ENCODE results near the gene PSMC6. TPM values are rescaled to one million over a fixed set of nuclear protein-coding genes. Genes with fewer than 3 reads are reported as not detected.

The PSMC6 gene
- total and polyA plus RNA-seq, 2 of the 13 experiments (the other 11 are each of a cell fraction or from before 2014, with no cell fraction given), result 90.0 to 210 TPM

GRCh38 chr14:52755607-52756316 is 48.8 kb downstream of the PSMC6 start (continued):
- TF ChIP-seq AHDC1 (CRISPR knock-in tag; IDR thresholded peaks at IDR 0.05; ENCODE audit: borderline replicate concordance) (peak; percentile 64; the same call in 1 of the 2 replicates), KDM6A (CRISPR knock-in tag; IDR thresholded peaks at IDR 0.05; ENCODE audit: low read depth) (peak; percentile 91), NRL (CRISPR knock-in tag; IDR thresholded peaks at IDR 0.05; ENCODE audit: borderline replicate concordance) (no peak), ESRRA (CRISPR knock-in tag; IDR thresholded peaks at IDR 0.05; ENCODE audit: low read depth) (peak; percentile 72; the same call in 1 of the 2 replicates), DMAP1 (CRISPR knock-in tag; IDR thresholded peaks at IDR 0.05) (peak; percentile 59; the same call in 1 of the 2 replicates), ZSCAN29 (CRISPR knock-in tag; conservative IDR thresholded peaks at IDR 0.05) (no peak), PPARG (CRISPR knock-in tag; conservative IDR thresholded peaks at IDR 0.05) (peak; percentile 45), HMGXB4 (CRISPR knock-in tag; IDR thresholded peaks at IDR 0.05; ENCODE audit: borderline replicate concordance in 1 of 2, low read depth in 1 of 2) (no peak), ZFP62 (CRISPR knock-in tag; IDR thresholded peaks at IDR 0.05) (no peak), ZNF34 (CRISPR knock-in tag; IDR thresholded peaks at IDR 0.05; ENCODE audit: borderline replicate concordance) (no peak), MBD4 (IDR thresholded peaks at IDR 0.05; ENCODE audit: borderline replicate concordance, low read length) (no peak), ZNF614 (CRISPR knock-in tag; IDR thresholded peaks at IDR 0.05; ENCODE audit: borderline replicate concordance) (0 out of 2 replicates have a peak, but pooled peaks have one; percentile 43), RARA (CRISPR knock-in tag; IDR thresholded peaks at IDR 0.05) (peak; percentile 60), NR2C2 (CRISPR knock-in tag; IDR thresholded peaks at IDR 0.05; ENCODE audit: borderline replicate concordance) (0 out of 2 replicates have a peak, but pooled peaks have one; percentile 16), SNAI1 (CRISPR knock-in tag; IDR thresholded peaks at IDR 0.05; ENCODE audit: borderline replicate concordance) (no peak), ZNF644 (CRISPR knock-in tag; IDR thresholded peaks at IDR 0.05; ENCODE audit: low read depth) (peak; percentile 65), SOX6 (IDR thresholded peaks at IDR 0.05) (no peak), SOX6 (CRISPR knock-in tag; IDR thresholded peaks at IDR 0.05) (peak; percentile 62; the same call in 1 of the 2 replicates), ZNF274 (CRISPR knock-in tag; IDR thresholded peaks at IDR 0.05) (no peak)
- TF ChIP-seq, protein P1, sequence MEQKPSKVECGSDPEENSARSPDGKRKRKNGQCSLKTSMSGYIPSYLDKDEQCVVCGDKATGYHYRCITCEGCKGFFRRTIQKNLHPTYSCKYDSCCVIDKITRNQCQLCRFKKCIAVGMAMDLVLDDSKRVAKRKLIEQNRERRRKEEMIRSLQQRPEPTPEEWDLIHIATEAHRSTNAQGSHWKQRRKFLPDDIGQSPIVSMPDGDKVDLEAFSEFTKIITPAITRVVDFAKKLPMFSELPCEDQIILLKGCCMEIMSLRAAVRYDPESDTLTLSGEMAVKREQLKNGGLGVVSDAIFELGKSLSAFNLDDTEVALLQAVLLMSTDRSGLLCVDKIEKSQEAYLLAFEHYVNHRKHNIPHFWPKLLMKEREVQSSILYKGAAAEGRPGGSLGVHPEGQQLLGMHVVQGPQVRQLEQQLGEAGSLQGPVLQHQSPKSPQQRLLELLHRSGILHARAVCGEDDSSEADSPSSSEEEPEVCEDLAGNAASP (CRISPR knock-in tag; IDR thresholded peaks at IDR 0.05; ENCODE audit: borderline replicate concordance), result no peak
- TF ChIP-seq, protein P2, sequence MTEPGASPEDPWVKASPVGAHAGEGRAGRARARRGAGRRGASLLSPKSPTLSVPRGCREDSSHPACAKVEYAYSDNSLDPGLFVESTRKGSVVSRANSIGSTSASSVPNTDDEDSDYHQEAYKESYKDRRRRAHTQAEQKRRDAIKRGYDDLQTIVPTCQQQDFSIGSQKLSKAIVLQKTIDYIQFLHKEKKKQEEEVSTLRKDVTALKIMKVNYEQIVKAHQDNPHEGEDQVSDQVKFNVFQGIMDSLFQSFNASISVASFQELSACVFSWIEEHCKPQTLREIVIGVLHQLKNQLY (CRISPR knock-in tag; IDR thresholded peaks at IDR 0.05), result peak; percentile 43; the same call in 1 of the 2 replicates

Measured in HepG2 (cell line).